ENCODE results near the gene STRADA. TPM values are rescaled to one million over a fixed set of nuclear protein-coding genes. Genes with fewer than 3 reads are reported as not detected.
A peak's percentile ranks its signal among the peaks of the same experiment; 100 is the strongest.

Gene STRADA
- 10 to 100 TPM; 49.0 to 56.8 TPM for total RNA-seq

DNA sequence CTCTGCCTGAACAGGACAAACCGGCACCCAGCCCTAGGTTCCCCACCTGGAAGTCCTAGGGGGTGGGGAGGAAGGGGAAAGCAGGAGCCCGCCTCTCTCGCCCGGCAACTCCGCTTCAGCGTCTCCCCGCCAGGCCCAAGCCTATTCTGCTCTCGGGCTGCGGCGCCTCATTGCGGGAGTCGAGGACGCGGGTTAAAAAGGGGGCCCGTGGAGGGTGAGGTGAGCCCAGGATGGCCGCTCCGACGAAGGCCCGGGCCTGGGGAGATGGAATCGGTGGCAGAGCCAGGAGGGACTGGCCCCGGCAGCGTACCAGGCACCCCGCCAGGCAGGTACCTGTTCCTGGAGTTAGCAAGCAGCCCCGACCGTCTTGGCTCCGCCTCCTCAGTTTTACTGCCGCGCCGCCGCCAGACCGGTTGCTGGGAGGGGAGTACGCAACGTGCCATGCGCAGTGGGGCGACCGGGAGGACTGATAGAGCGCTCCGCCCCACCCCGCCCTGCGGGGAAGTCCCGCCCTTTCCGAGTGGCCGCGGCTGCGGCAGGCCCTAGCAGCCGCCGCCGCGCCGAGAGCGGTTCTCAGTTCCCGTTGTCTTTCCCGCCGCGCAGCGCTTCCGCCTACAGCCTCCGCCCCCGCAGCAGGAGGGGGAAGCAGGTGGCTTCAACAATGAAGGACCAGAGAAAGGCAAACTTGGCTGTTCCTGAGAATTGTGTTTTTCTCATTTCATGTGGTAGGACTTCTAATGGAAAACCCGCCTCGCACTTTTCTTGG lies at the start of gene STRADA:
TSS of gene STRADA (minus strand) at position 392 of the 766 bp plus-strand sequence. CDS start 13,430 bp downstream, outside the sequence.
- Mint-ChIP-seq H3K27me3 (no peaks in the 10 kb centered on the region), H3K4me1 (peaks cover 5% of the 10 kb centered on the region), H3K27ac (peak within 1 kb of the TSS; percentile 95), H3K4me3 (peak within 1 kb of the TSS; percentile 89), H3K36me3 (ENCODE audit: low read depth) (peaks cover 27% of the 10 kb centered on the region), H3K9me3 (no peaks in the 10 kb centered on the region)
- ATAC-seq (replicated peaks): peak; percentile 92

GRCh38 chr17:63790057-63790456 lies 48.5 kb upstream of the STRADA start:
- Mint-ChIP-seq H3K27me3 (no peaks in the 10 kb centered on the region), H3K4me1 (no peaks in the 10 kb centered on the region), H3K4me3 (no peak overlapping the region), H3K36me3 (ENCODE audit: low read depth) (peaks cover 96% of the 10 kb centered on the region), H3K27ac (no peak overlapping the region), H3K9me3 (no peaks in the 10 kb centered on the region)
- no peak for ATAC-seq (replicated peaks)

DNA sequence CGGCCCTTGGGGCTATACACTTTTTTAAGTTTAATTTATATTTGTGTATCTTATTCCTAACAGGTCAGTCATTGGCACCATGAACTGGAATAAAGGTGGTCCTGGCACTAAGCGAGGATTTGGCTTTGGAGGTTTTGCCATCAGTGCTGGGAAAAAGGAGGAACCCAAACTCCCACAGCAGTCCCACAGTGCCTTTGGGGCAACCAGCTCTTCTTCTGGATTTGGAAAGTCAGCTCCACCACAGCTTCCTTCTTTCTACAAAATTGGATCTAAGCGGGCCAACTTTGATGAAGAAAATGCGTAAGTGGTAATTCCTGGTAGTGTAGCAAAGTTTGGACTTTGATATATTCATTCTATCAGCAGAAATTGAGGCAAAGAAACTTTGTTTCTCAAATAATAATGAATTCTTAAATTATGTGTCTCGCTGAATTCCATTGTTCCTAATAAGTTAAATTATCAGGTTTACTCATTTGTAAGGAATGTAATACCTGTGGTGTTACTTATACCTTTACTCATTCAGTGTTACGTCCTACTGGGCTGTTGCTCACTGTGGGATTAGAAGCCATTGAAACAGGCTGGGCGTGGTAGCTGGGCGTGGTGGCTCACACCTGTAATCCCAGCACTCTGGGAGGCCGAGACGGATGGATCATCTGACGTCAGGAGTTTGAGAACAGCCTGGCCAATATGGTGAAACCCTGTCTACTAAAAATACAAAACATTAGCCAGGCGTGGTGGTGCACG lies 45.5 kb upstream of the STRADA start:
- no peaks in the 10 kb centered on the region for H3K9me3 Mint-ChIP-seq
- H3K27ac Mint-ChIP-seq: no peak overlapping the region
- peaks cover 11% of the 10 kb centered on the region for H3K4me1 Mint-ChIP-seq
- H3K27me3 Mint-ChIP-seq: no peaks in the 10 kb centered on the region
- H3K36me3 Mint-ChIP-seq (ENCODE audit: low read depth): peaks cover 96% of the 10 kb centered on the region
- ATAC-seq (replicated peaks): no peak
- H3K4me3 Mint-ChIP-seq: no peak overlapping the region

DNA sequence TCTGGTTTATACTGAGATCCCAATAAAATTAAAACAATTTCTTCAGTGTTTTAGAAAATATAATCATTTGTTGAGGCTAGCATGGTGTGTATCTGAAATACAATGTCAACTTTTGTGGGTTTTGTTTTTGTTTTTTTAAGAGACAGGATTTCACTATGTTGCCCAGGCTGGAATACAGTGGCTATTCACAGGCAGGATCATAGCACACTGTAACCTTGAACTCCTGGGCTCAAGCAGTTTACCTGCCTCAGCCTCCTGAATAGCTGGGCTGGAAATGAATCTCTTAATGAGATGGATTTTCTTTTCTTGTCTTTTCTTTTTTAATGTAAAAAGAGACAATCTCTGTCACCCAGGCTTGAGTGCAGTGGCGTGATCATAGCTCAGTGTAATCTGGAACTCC lies 44.5 kb upstream of the STRADA start:
- ATAC-seq (replicated peaks): no peak
- no peaks in the 10 kb centered on the region for H3K9me3 Mint-ChIP-seq
- H3K36me3 Mint-ChIP-seq (ENCODE audit: low read depth): peaks cover 94% of the 10 kb centered on the region
- no peak overlapping the region for H3K4me3 Mint-ChIP-seq
- H3K27ac Mint-ChIP-seq: no peak overlapping the region
- H3K4me1 Mint-ChIP-seq: peaks cover 16% of the 10 kb centered on the region
- no peaks in the 10 kb centered on the region for H3K27me3 Mint-ChIP-seq

GRCh38 chr17:63785556-63785955 lies 44.0 kb upstream of the STRADA start:
- ATAC-seq (replicated peaks): no peak
- H3K9me3 Mint-ChIP-seq: no peaks in the 10 kb centered on the region
- H3K27me3 Mint-ChIP-seq: no peaks in the 10 kb centered on the region
- peaks cover 21% of the 10 kb centered on the region for H3K4me1 Mint-ChIP-seq
- peaks cover 98% of the 10 kb centered on the region for H3K36me3 Mint-ChIP-seq (ENCODE audit: low read depth)
- no peak overlapping the region for H3K27ac Mint-ChIP-seq
- H3K4me3 Mint-ChIP-seq: no peak overlapping the region

- peaks cover 34% of the 10 kb centered on the region for H3K4me1 Mint-ChIP-seq
- ATAC-seq (replicated peaks): peak; percentile 39
- H3K36me3 Mint-ChIP-seq (ENCODE audit: low read depth): peaks cover 98% of the 10 kb centered on the region
- no peak overlapping the region for H3K4me3 Mint-ChIP-seq
- no peaks in the 10 kb centered on the region for H3K27me3 Mint-ChIP-seq
- peak overlapping the region; percentile 5 for H3K27ac Mint-ChIP-seq
- no peaks in the 10 kb centered on the region for H3K9me3 Mint-ChIP-seq
These were observed 41.9 kb upstream of the STRADA start for GRCh38 chr17:63783522-63783921.

- H3K9me3 Mint-ChIP-seq: no peaks in the 10 kb centered on the region
- peak overlapping the region; percentile 1 for H3K27ac Mint-ChIP-seq
- H3K4me1 Mint-ChIP-seq: peaks cover 49% of the 10 kb centered on the region
- H3K4me3 Mint-ChIP-seq: no peak overlapping the region
- no peak for ATAC-seq (replicated peaks)
- H3K27me3 Mint-ChIP-seq: no peaks in the 10 kb centered on the region
- H3K36me3 Mint-ChIP-seq (ENCODE audit: low read depth): peaks cover 98% of the 10 kb centered on the region
These were observed 39.3 kb upstream of the STRADA start for GRCh38 chr17:63780928-63781327.

DNA sequence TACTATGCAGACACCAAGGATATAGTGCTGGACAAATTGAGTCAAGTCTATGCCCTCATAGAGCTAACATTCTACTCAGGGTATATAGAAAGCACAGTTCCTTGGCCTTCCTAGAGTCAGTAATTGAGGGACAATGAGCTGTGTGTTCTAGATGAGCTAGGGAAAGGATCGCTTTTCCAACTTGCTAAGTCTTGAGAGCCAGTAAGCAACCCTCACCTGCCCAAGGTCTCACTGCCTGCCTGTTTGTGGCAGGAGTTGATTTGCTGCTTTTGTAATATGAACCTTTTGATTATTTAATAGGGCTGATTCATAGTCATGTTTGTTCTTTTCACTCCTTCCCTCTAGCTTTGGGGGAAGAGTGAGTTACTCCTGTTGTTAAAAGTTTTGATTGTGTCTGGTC lies 38.9 kb upstream of the STRADA start:
- no peak for ATAC-seq (replicated peaks)
- no peaks in the 10 kb centered on the region for H3K9me3 Mint-ChIP-seq
- peak overlapping the region; percentile 58 for H3K27ac Mint-ChIP-seq
- no peaks in the 10 kb centered on the region for H3K27me3 Mint-ChIP-seq
- H3K4me1 Mint-ChIP-seq: peaks cover 53% of the 10 kb centered on the region
- H3K36me3 Mint-ChIP-seq (ENCODE audit: low read depth): peaks cover 98% of the 10 kb centered on the region
- peak overlapping the region; percentile 21 for H3K4me3 Mint-ChIP-seq

GRCh38 chr17:63775420-63775819 lies 33.8 kb upstream of the STRADA start:
- peaks cover 100% of the 10 kb centered on the region for H3K36me3 Mint-ChIP-seq (ENCODE audit: low read depth)
- peaks cover 38% of the 10 kb centered on the region for H3K4me1 Mint-ChIP-seq
- H3K27me3 Mint-ChIP-seq: no peaks in the 10 kb centered on the region
- no peaks in the 10 kb centered on the region for H3K9me3 Mint-ChIP-seq
- H3K27ac Mint-ChIP-seq: peak overlapping the region; percentile 98
- no peak for ATAC-seq (replicated peaks)
- H3K4me3 Mint-ChIP-seq: peak overlapping the region; percentile 93

DNA sequence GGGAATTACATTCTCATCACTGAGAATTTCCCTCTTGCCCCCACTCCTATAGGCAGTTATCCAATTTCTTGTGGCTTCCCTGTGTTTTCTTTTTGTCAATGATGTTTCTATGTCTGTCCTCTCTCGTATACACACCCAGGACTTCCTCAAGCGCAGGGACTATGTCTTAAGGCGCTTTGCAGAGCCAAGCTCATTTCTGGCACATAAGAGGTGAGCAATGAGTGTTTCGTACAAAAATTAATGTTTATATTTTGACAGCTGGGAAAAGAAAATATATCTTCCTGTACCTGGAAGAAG lies 33.3 kb upstream of the STRADA start:
- H3K9me3 Mint-ChIP-seq: no peaks in the 10 kb centered on the region
- H3K27me3 Mint-ChIP-seq: no peaks in the 10 kb centered on the region
- no peak for ATAC-seq (replicated peaks)
- peaks cover 100% of the 10 kb centered on the region for H3K36me3 Mint-ChIP-seq (ENCODE audit: low read depth)
- peak overlapping the region; percentile 98 for H3K27ac Mint-ChIP-seq
- peak overlapping the region; percentile 93 for H3K4me3 Mint-ChIP-seq
- H3K4me1 Mint-ChIP-seq: peaks cover 32% of the 10 kb centered on the region

DNA sequence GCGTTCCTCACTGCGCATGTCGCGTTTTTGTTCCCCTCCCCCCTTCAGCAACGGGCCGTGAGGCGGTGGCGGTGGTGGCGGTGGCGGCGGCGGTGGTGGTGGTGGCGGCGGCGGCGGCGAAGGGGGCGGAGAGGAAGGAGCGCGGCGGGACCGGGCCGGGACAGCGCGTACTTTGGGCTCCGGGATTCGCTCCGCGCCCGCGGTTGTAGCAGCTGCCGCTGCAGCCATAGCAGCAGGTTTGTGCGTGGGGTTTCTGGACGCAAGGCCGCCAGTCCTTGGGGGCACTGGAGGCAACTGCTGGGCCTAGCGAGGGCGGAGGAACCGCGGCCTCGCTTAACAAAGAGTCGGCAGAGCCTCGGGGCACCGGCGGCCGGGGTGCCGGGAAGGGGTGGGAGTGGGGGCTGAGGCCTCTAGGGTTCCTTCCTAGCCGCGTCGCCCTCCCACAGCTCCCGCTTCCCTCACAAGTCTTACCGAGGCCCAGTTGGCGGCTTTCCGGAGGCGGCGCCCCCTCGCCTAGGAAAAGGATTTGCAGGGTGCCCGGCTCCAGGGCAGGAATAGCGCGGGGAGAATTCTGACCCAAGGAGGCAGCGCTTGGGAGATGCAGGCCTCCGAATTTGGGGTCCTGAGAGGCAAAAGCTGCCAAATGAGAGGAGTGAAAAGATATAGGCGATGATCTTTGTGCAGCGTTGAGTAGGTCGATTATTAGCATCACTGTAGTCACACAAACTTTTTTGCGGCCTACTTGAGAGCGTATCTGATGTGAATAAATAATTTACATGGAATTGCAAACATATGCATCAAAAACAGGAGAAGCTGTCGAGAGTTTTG lies 32.8 kb upstream of the STRADA start, which contains the start of gene DDX42:
TSS of gene DDX42 (plus strand) at position 30 of the 828 bp plus-strand sequence. CDS start 12,880 bp downstream, outside the sequence.
- peak; percentile 8 for ATAC-seq (replicated peaks)
- peaks cover 100% of the 10 kb centered on the region for H3K36me3 Mint-ChIP-seq (ENCODE audit: low read depth)

GRCh38 chr17:63773272-63774140 lies 31.9 kb upstream of the STRADA start, which contains the start of gene CCDC47:
CCDC47 (minus strand) TSS chr17:63773597; CDS start chr17:63766175, 7,422 bp downstream.
- ATAC-seq (replicated peaks): peak; percentile 88
- no peaks in the 10 kb centered on the region for H3K27me3 Mint-ChIP-seq
- H3K27ac Mint-ChIP-seq: peak within 1 kb of the TSS; percentile 98
- no peaks in the 10 kb centered on the region for H3K9me3 Mint-ChIP-seq
- H3K4me3 Mint-ChIP-seq: peak within 1 kb of the TSS; percentile 93
- peaks cover 26% of the 10 kb centered on the region for H3K4me1 Mint-ChIP-seq
- peaks cover 100% of the 10 kb centered on the region for H3K36me3 Mint-ChIP-seq (ENCODE audit: low read depth)

More for the DNA sequence above, 32.8 kb upstream of the STRADA start, which contains the start of gene DDX42:
- H3K4me1 Mint-ChIP-seq: peaks cover 27% of the 10 kb centered on the region
- no peaks in the 10 kb centered on the region for H3K27me3 Mint-ChIP-seq
- H3K27ac Mint-ChIP-seq: peak within 1 kb of the TSS; percentile 98
- H3K4me3 Mint-ChIP-seq: peak within 1 kb of the TSS; percentile 93
- no peaks in the 10 kb centered on the region for H3K9me3 Mint-ChIP-seq

DNA sequence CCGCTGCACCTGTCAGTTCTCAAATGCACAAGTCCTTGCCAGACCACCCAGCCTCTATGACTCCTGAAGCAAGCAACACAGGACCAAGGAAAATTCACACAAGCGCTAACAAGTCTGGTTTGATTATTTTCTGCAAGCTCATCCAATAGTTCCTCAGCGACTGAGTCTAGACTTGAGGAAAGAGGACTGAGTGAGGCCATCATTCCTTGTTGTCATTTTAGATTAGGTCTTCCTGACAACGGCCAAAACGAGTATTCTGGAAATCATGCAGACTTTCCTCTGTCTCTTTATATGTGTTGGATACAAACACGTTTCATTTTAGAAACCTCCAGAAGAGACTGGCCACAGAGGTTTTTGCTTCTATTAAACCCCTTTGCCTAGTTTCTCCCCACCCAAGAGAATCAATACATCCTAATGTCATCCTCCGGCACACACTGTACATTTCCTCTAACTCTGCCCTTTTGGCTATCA lies 31.2 kb upstream of the STRADA start:
- Mint-ChIP-seq H3K4me3 (peak overlapping the region; percentile 93), H3K27me3 (no peaks in the 10 kb centered on the region), H3K36me3 (ENCODE audit: low read depth) (peaks cover 100% of the 10 kb centered on the region), H3K4me1 (peaks cover 23% of the 10 kb centered on the region), H3K9me3 (no peaks in the 10 kb centered on the region), H3K27ac (peak overlapping the region; percentile 98)
- ATAC-seq (replicated peaks): no peak

Data from activated T-helper 17 cell treated with anti-CD3 and anti-CD28 coated beads, Interleukin-2, amount 50 U/mL, for 72 hours (primary cell).